ENCODE measurements around the gene SELENOO. TPM values are rescaled to one million over a fixed set of nuclear protein-coding genes. Genes with fewer than 3 reads are reported as not detected.
A peak's percentile ranks its signal among the peaks of the same experiment; 100 is the strongest.

Gene SELENOO
- total and polyA plus RNA-seq, 2 experiments from 2014 or later: 31.6 to 37.7 TPM

DNA sequence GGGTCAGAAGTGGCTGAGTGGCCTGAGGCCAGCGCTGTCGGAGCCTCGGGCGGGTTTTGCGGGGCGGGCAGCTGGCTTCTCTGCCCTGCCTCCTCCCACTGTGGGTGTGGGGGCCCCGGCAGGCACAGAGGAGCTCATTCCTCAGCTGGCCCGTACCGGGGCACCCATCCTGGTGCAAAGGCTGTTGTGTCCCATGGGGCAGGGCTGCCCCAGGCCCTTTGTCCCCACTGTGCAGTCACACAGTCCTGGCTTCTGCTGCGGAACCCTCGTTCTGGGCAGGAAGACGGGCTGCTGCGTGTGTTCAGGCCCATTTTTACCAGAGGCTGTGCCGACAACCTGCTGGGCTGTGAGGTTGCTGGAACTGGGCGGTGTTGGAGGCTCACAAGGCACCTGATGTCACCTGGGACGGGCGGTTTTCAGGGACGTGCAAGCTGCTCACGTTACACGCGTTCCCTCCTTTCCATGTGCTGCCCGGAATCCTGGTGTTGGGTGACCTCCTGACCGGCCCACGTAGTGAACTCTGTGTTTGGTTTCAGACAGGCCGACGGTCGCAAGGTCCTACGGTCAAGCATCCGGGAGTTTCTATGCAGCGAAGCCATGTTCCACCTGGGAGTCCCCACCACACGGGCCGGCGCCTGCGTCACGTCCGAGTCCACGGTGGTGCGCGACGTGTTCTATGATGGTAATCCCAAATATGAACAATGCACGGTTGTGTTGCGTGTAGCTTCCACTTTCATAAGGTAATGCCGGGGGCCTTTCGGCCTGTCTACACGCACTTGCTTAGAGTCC, 5.2 kb downstream of the SELENOO start:
- Histone ChIP-seq H3K9me3 (ENCODE audit: low read depth) (no peaks in the 10 kb centered on the region), H3K9me2 (replicated peaks; ENCODE audit: insufficient read depth) (no peaks in the 10 kb centered on the region), H3K27me3 (no peaks in the 10 kb centered on the region), H3K4me3 (no peak overlapping the region), H3K4me1 (ENCODE audit: insufficient read depth) (peaks cover 17% of the 10 kb centered on the region), H3K4me2 (no peak overlapping the region), H2AFZ (no peak overlapping the region), H3K27ac (no peak overlapping the region), H4K20me1 (ENCODE audit: insufficient read depth, poor library complexity, severe bottlenecking) (peaks cover 38% of the 10 kb centered on the region), H3K79me2 (peaks cover 59% of the 10 kb centered on the region), H3K36me3 (replicated peaks; ENCODE audit: insufficient read depth, low read depth) (no peaks in the 10 kb centered on the region)
- TF ChIP-seq EZH2phosphoT487 (IDR thresholded peaks at IDR 0.05; ENCODE audit: low read depth, severe bottlenecking, unreplicated experiment): no peak
- TF ChIP-seq, protein P1, sequence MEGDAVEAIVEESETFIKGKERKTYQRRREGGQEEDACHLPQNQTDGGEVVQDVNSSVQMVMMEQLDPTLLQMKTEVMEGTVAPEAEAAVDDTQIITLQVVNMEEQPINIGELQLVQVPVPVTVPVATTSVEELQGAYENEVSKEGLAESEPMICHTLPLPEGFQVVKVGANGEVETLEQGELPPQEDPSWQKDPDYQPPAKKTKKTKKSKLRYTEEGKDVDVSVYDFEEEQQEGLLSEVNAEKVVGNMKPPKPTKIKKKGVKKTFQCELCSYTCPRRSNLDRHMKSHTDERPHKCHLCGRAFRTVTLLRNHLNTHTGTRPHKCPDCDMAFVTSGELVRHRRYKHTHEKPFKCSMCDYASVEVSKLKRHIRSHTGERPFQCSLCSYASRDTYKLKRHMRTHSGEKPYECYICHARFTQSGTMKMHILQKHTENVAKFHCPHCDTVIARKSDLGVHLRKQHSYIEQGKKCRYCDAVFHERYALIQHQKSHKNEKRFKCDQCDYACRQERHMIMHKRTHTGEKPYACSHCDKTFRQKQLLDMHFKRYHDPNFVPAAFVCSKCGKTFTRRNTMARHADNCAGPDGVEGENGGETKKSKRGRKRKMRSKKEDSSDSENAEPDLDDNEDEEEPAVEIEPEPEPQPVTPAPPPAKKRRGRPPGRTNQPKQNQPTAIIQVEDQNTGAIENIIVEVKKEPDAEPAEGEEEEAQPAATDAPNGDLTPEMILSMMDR (IDR thresholded peaks at IDR 0.05; ENCODE audit: poor library complexity): no peak
- TF ChIP-seq EZH2 (IDR thresholded peaks at IDR 0.05; ENCODE audit: borderline replicate concordance): no peak
- 92% methylated on average over 44 of the region's 45 CpGs for WGBS (ENCODE audit: low lambda C conversion rate, missing lambda C conversion rate)
- no peak for DNase-seq (ENCODE audit: low spot score)

DNA sequence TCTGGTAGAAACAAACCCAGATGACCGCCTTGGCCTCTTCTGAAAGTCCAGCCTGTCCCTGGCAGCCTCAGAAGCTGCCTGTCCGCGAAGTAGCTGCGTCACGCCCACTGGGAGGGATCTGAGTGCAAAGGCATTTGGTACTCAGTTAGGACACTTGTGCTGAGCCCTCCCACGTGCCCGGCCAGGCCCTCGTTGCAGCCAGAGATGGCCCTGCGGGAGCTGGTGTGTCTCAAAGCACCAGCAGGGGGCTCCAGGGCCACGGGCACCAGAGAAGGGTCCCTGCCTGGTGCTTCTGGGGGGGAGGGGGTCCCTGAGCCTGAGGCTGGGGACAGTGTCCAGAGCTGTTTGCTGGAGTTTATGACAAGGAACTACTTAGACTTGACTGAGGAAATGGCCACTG, 5.8 kb downstream of the SELENOO start:
- Histone ChIP-seq H3K27ac (no peak overlapping the region), H2AFZ (no peak overlapping the region), H3K9me3 (ENCODE audit: low read depth) (no peaks in the 10 kb centered on the region), H3K36me3 (replicated peaks; ENCODE audit: insufficient read depth, low read depth) (no peaks in the 10 kb centered on the region), H3K27me3 (no peaks in the 10 kb centered on the region), H3K4me1 (ENCODE audit: insufficient read depth) (peaks cover 16% of the 10 kb centered on the region), H4K20me1 (ENCODE audit: insufficient read depth, poor library complexity, severe bottlenecking) (peaks cover 36% of the 10 kb centered on the region), H3K79me2 (peaks cover 62% of the 10 kb centered on the region), H3K9me2 (replicated peaks; ENCODE audit: insufficient read depth) (no peaks in the 10 kb centered on the region), H3K4me2 (no peak overlapping the region), H3K4me3 (no peak overlapping the region)
- DNase-seq (ENCODE audit: low spot score): peak; percentile 56
- TF ChIP-seq EZH2phosphoT487 (IDR thresholded peaks at IDR 0.05; ENCODE audit: low read depth, severe bottlenecking, unreplicated experiment) (no peak), EZH2 (IDR thresholded peaks at IDR 0.05; ENCODE audit: borderline replicate concordance) (no peak)
- TF ChIP-seq, protein P1 (IDR thresholded peaks at IDR 0.05; ENCODE audit: poor library complexity): peak; percentile 45
- 52% methylated on average over 10 of the region's 10 CpGs for WGBS (ENCODE audit: low lambda C conversion rate, missing lambda C conversion rate)

DNA sequence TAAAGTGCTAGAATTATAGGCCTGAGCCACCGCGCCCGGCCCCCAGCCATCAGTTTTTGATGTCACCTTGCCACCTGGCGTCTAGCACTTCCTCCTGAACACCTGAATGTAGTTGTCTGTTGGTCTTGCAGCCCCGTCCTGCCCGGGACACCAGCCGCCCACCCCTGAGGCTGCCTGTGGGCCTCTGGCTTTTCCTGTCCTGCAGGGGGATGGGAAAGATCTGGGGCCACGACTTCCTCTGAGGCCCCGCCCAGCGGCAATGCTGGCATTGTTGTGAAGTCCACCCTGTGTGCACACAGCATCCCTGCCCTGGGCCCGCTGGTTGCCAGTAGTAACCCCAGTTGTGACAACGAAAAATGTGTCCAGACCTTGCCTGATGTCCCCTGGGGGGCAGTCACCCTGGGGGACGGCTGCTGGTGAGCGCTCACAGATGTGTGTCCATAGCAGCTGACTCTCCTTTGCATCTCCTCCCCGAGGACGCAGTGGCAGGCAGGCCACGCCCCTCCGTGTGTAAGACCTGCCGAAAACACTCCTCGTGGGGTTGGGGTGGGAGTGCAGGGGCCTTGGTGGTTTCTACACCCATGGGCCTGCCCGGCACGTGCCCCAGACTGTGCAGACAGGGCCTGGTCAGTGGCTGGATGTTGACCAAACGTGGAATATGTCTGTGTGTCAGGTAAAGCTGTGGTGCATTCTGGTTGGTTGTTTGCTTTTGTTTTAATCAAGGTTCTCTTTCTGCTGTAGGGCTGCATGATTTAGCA, 6.8 kb downstream of the SELENOO start:
- Histone ChIP-seq H3K9me3 (ENCODE audit: low read depth) (no peaks in the 10 kb centered on the region), H3K4me3 (no peak overlapping the region), H3K36me3 (replicated peaks; ENCODE audit: insufficient read depth, low read depth) (no peaks in the 10 kb centered on the region), H3K4me1 (ENCODE audit: insufficient read depth) (peaks cover 7% of the 10 kb centered on the region), H3K27ac (no peak overlapping the region), H3K4me2 (no peak overlapping the region), H3K79me2 (peaks cover 62% of the 10 kb centered on the region), H2AFZ (no peak overlapping the region), H3K27me3 (no peaks in the 10 kb centered on the region), H4K20me1 (ENCODE audit: insufficient read depth, poor library complexity, severe bottlenecking) (peaks cover 31% of the 10 kb centered on the region), H3K9me2 (replicated peaks; ENCODE audit: insufficient read depth) (no peaks in the 10 kb centered on the region)
- TF ChIP-seq, protein P1 (IDR thresholded peaks at IDR 0.05; ENCODE audit: poor library complexity): no peak
- TF ChIP-seq EZH2 (IDR thresholded peaks at IDR 0.05; ENCODE audit: borderline replicate concordance): no peak
- no peak for TF ChIP-seq EZH2phosphoT487 (IDR thresholded peaks at IDR 0.05; ENCODE audit: low read depth, severe bottlenecking, unreplicated experiment)
- WGBS (ENCODE audit: low lambda C conversion rate, missing lambda C conversion rate): 89% methylated on average over 23 of the region's 23 CpGs
- no peak for DNase-seq (ENCODE audit: low spot score)

Measured in hepatocyte (in vitro differentiated cells).